ENCODE measurements around the gene CDH23.

The CDH23 gene

GRCh38 chr10:71671994-71672946 lies 275.6 kb downstream of the CDH23 start:
- H3K4me3 ChIP-seq (ENCODE audit: low read depth, low read length), result no peak overlapping the region
- no peak for DNase-seq (ENCODE audit: low read depth)
- no peak for TF ChIP-seq CTCF (IDR thresholded peaks at IDR 0.05; ENCODE audit: control insufficient read depth, extremely low read depth, insufficient read depth)

GRCh38 chr10:71675295-71675970 lies 278.7 kb downstream of the CDH23 start:
- TF ChIP-seq CTCF (IDR thresholded peaks at IDR 0.05; ENCODE audit: control insufficient read depth, extremely low read depth, insufficient read depth), result no peak
- no peak for DNase-seq (ENCODE audit: low read depth)

GRCh38 chr10:71677261-71677660 lies 280.5 kb downstream of the CDH23 start:
- H3K4me3 ChIP-seq (ENCODE audit: low read depth, low read length), result no peak overlapping the region
- no peak for TF ChIP-seq CTCF (IDR thresholded peaks at IDR 0.05; ENCODE audit: control insufficient read depth, extremely low read depth, insufficient read depth)
- no peak for DNase-seq (ENCODE audit: low read depth)

More at GRCh38 chr10:71675295-71675970, 278.7 kb downstream of the CDH23 start:
- no peak overlapping the region for H3K4me3 ChIP-seq (ENCODE audit: low read depth, low read length)

GRCh38 chr10:71678057-71678805 lies 281.5 kb downstream of the CDH23 start:
- no peak for DNase-seq (ENCODE audit: low read depth)
- TF ChIP-seq CTCF (IDR thresholded peaks at IDR 0.05; ENCODE audit: control insufficient read depth, extremely low read depth, insufficient read depth), result no peak

GRCh38 chr10:71679425-71679824 lies 282.7 kb downstream of the CDH23 start:
- H3K4me3 ChIP-seq (ENCODE audit: low read depth, low read length), result no peak overlapping the region
- no peak for TF ChIP-seq CTCF (IDR thresholded peaks at IDR 0.05; ENCODE audit: control insufficient read depth, extremely low read depth, insufficient read depth)
- DNase-seq (ENCODE audit: low read depth), result no peak

More at GRCh38 chr10:71678057-71678805, 281.5 kb downstream of the CDH23 start:
- no peak overlapping the region for H3K4me3 ChIP-seq (ENCODE audit: low read depth, low read length)

- DNase-seq (ENCODE audit: low read depth), result no peak
- no peak for TF ChIP-seq CTCF (IDR thresholded peaks at IDR 0.05; ENCODE audit: control insufficient read depth, extremely low read depth, insufficient read depth)
These were observed 285.3 kb downstream of the CDH23 start for GRCh38 chr10:71681977-71682376.

More at GRCh38 chr10:71681977-71682376, 285.3 kb downstream of the CDH23 start:
- H3K4me3 ChIP-seq (ENCODE audit: low read depth, low read length), result no peak overlapping the region
